ENCODE results near the gene FAM193A. TPM values are rescaled to one million over a fixed set of nuclear protein-coding genes. Genes with fewer than 3 reads are reported as not detected.

Gene FAM193A
- total RNA-seq, 6 donors from 2014 or later: 23.7 to 87.0 (median 27.1) TPM

GRCh38 chr4:2750719-2751605 lies 214.5 kb downstream of the FAM193A start:
- peaks cover 29 to 45% (median 35%) of the 10 kb centered on the region in 4 donors for H3K4me1 ChIP-seq
- TF ChIP-seq CTCF (IDR thresholded peaks at IDR 0.05): no peak
- TF ChIP-seq EP300 (IDR thresholded peaks at IDR 0.05): no peak
- TF ChIP-seq POLR2AphosphoS5 (IDR thresholded peaks at IDR 0.05): no peak
- TF ChIP-seq POLR2A (IDR thresholded peaks at IDR 0.05): no peak
- no peaks in the 10 kb centered on the region for H3K27me3 ChIP-seq
- H3K4me3 ChIP-seq: no peak overlapping the region
- WGBS, 2 donors: 75 to 93% methylated on average over 15 to 19 of the region's 19 CpGs
- DNase-seq: no peak
- H3K9me3 ChIP-seq: no peaks in the 10 kb centered on the region
- H3K27ac ChIP-seq: no peak overlapping the region
- peaks cover 10 to 31% (median 20%) of the 10 kb centered on the region in 4 donors for H3K36me3 ChIP-seq
- ATAC-seq (ENCODE audit: low FRiP score in 2 of 2): no peak

DNA sequence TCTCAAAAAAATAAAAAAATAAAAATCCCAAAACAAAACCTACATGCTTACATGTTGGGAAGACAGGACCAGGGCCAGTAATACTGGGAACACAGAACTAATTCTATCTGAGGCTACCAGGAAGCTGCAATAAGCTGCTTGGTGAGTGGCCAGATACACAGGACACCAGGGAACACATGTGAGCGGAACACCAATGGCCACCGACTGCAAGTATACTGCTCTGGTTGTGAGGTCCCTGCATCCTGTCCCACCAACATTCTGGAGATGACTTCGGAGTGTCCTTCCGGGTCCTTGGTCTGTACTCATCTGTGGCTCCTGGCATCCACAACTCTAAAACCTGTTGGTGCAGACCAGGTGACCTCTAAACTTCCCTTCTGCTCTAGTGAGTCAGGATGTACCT lies 217.0 kb downstream of the FAM193A start:
- 76 to 85% methylated on average over 4 of the region's 4 CpGs for WGBS, 2 donors
- DNase-seq (no peak), ATAC-seq (ENCODE audit: low FRiP score in 2 of 2) (no peak)
- H3K36me3 ChIP-seq: peaks cover 0 to 11% (median 3%) of the 10 kb centered on the region in 4 donors
- no peak for TF ChIP-seq POLR2AphosphoS5 (IDR thresholded peaks at IDR 0.05)
- no peak for TF ChIP-seq POLR2A (IDR thresholded peaks at IDR 0.05)
- no peak for TF ChIP-seq EP300 (IDR thresholded peaks at IDR 0.05)
- no peak for TF ChIP-seq CTCF (IDR thresholded peaks at IDR 0.05)
- no peak overlapping the region for H3K27ac ChIP-seq
- H3K27me3 ChIP-seq: no peaks in the 10 kb centered on the region
- H3K4me1 ChIP-seq: peaks cover 21 to 37% (median 25%) of the 10 kb centered on the region in 4 donors
- H3K4me3 ChIP-seq: no peak overlapping the region
- H3K9me3 ChIP-seq: no peaks in the 10 kb centered on the region

DNA sequence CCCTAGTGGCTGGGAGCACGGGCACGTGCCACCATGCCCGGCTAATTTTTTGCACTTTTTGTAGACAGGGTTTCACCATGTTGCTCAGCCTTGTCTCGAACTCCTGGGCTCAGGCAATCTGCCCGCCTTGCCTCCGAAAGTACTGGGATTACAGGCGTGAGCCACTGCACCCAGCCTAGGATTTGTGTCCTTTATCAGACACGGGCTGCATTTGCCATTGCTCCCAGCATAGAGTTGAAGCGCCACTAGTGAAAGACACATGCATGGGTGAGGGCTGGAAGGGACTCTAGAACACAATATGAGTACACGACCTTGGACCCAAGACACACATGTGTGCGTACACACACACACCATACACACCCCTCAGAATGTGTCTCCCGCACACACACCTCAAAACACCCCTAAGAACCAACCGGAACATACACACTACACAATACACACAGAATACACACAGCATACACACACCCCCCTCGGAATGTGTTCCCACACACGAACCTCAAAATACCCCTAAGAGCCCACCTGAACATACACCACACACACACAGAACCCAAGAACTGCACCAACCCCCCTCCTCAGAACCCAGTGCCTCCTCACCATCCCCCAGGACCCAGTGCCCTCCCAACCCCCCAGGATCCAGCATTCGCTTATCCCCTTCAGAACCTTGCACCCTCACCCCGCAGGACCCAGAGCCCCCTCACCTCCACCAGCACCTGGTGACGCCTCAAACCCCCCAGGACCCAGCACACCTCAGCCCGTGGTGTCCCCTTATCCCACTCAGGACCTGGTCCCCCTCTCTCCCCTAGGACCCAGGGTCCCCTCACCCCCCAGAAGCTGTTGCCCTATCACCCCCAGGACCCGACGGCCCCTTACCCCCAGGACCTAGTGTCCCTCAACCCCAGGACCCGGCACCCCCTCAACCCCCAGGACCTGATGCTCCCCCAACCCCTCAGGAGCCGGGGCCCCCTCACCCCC lies 218.7 kb downstream of the FAM193A start:
- ATAC-seq (ENCODE audit: low FRiP score in 2 of 2): no peak
- no peak for DNase-seq

More for the DNA sequence above, 218.7 kb downstream of the FAM193A start:
- H3K4me3 ChIP-seq: peak overlapping the region; percentile 43 to 96 (median 82)
- no peaks in the 10 kb centered on the region for H3K27me3 ChIP-seq
- H3K36me3 ChIP-seq: peaks cover 0 to 6% (median 3%) of the 10 kb centered on the region in 4 donors
- peaks cover 21 to 37% (median 25%) of the 10 kb centered on the region in 4 donors for H3K4me1 ChIP-seq
- TF ChIP-seq EP300 (IDR thresholded peaks at IDR 0.05) (no peak), CTCF (IDR thresholded peaks at IDR 0.05) (no peak), POLR2A (IDR thresholded peaks at IDR 0.05) (no peak), POLR2AphosphoS5 (IDR thresholded peaks at IDR 0.05) (no peak)
- 55 to 69% methylated on average over 19 to 23 of the region's 23 CpGs for WGBS, 2 donors
- peak overlapping the region; percentile 87 to 95 (median 92) for H3K27ac ChIP-seq
- no peaks in the 10 kb centered on the region for H3K9me3 ChIP-seq
